Activated CD4-positive, alpha-beta T cell treated with anti-CD3 and anti-CD28 coated beads, Interleukin-10, Interleukin-2, amounts not matched to agents 100 ng/mL and 50 ng/mL, durations not matched to agents 16 hours and 8 hours (primary cell): ENCODE measurements around the gene ARHGAP22.

Experiments used
- DNase-seq: peaks from one replicate; pipeline ENCODE4 v3.0.0-alpha.2; 2020

The ARHGAP22 gene

DNA sequence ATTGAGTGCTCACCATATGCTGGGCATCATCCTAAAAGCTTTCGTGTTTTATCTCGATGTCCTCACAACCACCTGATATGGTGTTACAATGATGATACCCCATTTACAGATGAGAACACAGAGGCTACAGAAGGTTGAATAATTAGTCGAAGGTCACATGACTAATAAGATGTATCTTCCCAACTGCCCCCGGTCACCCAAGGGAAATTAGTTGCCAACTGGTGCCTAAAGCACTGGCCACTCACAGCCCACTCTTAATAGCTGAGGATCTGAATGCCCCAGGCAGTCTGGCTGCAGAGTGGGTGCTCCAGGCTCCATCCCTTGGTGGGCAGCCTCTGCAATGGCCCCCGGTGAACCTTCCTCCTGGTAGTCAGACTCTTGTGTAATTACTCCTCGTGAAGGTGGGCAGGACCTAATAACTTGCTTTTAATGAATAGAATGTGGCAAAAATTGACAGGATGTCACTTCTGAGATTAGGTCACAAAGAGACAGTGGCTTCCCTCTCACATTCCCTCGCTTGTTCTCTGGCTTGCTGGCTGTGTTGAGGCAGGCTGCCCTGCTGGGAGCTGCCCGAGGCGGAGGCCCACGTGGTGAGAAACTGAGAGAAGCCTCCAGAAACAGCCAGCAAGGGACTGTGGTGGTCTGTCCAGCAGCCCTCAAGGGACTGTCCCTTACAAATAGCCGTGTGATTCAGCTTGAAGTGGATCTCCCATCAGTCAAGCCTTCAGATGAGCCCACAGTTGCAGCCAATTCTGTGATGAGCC, 109.4 kb downstream of the ARHGAP22 start:
- no peak for DNase-seq

DNA sequence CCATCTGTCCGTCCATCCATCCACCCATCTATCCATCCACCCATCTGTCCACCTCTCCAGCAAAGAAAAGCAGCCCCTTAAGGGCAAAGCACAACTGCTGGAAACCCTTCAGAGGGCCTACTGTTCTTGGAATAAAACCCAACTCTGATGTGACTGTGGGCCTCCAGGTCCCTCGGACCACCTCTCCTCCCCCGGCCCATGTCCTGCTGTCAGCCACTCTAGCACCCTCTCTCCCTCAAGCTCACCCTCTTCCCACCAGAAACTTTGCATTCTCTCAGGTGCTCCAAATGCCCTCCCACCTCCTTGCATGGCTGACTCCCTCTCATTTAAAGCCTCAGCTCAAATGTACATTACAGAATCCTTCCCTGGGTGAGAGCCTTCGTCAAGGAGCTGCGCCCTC, 110.3 kb downstream of the ARHGAP22 start:
- DNase-seq = no peak

DNA sequence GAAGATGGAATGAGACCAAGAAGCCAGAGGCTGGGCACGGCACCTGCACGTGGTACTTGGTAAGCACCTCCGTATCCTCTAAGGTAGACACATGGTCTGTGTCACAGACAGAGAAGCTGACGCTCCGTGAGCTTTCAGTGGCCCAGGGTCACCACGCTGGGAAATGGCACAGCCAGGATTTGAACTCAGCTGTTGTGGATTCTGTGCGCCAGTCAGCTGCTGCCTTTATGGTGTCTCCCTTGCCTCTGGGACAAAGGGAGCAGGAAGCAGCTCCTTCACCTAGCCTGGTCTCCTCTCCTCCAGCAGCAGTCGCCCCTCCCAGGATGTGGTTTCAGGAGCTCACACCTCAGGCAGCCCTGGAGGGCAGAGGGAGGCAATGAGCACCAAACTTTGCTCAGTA, 110.8 kb downstream of the ARHGAP22 start:
- no peak for DNase-seq

DNA sequence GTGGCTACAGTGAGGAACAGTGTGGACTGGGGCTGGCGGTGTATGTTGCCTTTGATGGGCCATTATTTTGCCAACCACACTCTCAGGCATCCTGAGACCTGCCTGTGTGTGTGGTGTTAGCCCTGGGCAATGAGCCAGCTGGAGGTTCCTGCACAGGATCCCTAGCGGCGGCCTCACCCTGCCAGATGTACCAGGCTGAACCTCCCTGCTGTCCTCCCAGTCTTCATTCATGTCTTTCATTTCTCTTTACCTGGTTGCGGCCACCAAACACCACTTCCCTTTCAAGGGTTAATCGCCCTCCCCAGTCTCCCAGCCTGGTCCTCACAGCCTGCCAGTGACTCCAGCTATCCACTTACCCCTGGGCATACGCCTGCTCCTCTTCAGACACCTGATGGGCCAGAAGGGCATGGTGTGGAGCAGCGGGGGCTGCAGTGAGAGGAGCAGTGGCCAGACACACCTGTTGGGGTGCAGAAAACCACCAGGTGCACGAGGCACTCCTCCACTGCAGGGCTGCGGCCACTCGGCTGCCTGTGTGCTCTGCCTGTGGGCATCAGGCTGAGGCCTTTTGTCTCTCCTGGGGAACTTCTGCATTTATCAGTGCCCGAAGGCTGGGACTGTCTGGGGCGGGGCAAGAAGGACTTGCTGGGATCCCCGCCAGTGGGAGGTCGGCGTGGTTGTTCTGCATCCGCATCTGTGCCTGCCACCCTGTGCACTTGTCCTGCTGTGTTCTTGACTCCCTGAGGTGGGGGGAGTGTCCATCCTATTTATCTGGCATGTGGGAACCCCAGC, 111.6 kb downstream of the ARHGAP22 start:
- no peak for DNase-seq

DNA sequence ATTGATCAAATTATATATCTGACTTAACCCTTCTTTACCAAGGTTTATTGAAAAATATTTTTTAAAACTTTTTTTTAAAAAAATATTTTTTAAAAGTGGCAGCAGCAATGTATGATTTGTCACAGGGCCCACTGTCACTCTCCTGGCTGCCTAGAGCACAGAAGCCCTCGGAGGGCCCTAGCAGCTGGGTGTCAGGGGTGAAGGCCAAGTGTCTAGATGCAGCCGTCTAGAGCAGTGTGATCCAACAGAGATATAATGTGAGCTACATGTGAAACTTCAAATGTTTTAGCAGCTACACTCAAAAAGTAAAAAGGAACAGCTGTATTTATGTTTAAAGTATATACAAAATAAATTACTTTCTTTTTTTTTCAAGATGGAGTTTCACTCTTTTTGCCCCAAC, 112.7 kb downstream of the ARHGAP22 start:
- no peak for DNase-seq

DNA sequence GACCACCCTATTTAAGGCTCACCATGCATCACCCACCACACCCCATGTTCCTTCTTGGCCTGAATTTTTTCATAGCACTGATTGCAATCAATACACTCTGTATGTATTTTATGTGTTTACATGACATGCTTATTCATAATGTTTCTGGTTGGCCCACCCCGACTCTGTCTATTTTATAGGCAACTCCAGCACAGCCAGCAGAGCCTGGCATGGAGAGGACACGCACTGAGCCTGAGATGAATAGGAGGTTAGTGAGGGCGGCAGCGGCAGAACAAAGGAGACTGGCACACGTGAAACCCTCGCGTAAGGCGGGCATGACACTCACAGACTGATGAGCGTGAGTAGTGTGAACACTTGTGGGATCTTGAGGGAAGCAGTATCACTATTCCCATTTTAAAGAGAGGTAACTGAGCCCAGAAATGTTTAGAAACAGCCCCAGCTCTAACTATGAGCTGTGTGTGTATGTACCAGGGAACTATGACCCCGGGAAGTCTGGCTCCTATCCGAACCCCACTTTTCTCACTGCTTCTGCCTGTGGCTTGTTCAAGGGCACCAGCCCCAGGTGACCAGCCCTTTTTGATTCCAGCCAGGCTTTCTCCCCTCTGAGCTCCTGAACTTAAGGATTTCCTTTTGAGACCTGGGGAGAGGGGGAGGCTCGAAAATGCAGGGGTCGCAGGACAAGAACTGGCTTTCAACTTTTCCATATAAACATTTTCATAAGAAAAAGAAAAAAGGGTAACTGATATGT, 113.3 kb downstream of the ARHGAP22 start:
- DNase-seq = no peak

DNA sequence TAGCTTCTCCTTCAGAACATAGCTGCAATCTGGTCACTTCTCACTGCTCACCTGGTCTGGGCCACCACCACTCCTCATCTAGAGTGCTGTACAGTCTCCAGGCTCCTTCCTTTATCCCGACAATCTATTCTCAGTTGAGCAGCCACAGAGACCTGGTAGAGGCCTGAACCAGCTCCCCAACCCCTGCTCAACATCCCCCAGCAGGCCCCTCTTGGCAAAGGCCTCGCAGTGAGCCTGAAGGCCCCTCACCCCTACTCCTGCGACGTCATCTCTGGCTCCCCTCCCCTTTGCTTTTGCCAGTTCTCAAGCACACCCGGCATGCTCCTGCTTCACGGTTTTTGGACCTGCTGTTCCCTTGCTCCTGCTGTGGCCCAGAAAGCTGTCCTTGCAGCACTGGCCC, 113.9 kb downstream of the ARHGAP22 start:
- DNase-seq = no peak

DNA sequence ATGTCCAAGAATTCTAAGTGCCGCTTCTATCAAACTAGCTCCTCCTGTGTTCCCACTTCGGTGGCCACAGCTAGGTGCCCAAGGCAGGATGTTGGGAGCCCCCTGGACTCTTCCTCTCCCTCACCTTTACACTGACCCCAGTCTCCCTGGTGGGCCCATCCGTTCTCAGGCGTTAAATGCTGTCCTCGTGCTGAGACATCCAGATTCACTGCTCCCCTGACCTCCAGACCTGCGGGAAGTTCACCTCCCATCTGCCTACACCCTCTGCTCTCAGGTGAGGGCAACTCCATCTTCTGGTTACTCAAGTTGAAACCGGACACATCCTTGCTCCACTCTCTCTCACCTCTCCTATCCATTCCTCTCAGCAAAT, 114.3 kb downstream of the ARHGAP22 start:
- DNase-seq = no peak

DNA sequence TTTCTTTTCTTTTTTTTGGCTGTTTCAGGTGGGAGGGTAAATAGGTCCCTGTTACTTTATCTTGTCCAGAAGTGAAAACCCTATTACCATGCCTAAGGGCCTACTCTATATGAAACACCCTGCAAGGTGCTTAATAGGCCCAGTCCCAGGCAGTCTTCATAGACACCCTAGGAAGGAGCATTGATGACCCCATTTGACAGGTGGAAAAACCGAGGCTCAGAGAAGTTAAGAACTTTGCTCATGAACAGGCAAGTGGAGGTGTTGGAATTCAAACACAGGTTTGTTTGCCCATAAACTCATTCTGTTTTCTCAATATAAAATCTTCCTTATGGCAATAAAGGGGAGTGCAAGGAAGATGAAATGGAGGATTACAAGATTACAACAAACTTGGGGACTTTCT, 115.8 kb downstream of the ARHGAP22 start:
- DNase-seq = no peak

DNA sequence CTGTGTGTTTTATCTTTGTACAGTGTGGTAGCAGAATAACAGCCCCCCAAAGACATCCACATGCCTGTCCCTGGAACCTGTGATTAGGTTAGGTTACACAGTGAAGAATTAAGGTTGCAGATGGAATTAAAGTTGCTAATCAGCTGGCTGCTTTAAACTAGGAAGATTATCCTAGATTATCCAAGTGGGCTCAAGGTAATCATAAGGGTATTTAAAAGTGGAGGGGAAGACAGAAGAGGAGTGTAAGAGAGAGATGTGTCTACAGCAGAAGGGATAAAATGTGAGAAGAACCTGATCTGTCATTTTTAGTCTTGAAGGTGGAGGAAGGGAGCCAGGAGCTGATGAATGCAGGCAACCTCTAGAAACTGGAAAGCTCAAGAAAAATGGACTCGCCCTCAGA, 117.6 kb downstream of the ARHGAP22 start:
- DNase-seq = no peak

DNA sequence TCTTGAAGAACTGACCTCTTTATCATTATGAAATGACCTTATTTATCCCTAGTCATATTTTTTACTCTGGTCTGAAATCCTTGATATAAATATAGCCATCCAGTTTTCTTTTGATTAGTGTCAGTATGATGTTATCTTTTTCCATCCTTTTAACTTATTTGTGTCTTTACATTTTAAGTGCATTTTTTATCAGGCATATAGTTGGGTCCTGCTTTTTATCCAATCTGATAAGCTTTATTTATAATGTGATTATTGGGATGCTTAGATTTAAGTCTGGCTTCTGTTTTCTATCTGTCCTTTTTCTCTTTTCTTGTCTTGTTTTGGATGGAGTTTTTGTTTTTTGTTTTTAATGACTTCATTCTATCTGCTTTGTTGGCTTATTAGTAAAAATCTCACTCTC, 119.2 kb downstream of the ARHGAP22 start:
- DNase-seq = no peak

DNA sequence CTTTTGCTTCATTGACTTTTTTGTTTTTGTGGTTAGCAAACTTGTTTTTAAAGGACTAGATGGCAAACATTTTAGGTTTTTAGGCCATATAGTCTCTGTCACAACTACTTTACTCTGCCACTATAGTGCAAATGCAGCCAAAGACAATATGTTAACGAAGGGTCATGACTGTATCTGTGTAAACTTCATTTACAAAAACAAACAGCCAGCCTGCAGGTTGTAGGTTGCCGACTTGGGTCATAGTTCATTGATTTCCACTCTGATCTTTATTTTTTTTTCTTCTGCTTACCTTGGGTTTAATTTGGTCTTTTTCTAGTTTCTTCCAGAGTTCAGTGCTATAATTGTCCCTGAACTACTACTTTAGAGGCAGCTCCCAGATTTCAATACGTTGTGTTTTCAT, 120.0 kb downstream of the ARHGAP22 start:
- DNase-seq = no peak

DNA sequence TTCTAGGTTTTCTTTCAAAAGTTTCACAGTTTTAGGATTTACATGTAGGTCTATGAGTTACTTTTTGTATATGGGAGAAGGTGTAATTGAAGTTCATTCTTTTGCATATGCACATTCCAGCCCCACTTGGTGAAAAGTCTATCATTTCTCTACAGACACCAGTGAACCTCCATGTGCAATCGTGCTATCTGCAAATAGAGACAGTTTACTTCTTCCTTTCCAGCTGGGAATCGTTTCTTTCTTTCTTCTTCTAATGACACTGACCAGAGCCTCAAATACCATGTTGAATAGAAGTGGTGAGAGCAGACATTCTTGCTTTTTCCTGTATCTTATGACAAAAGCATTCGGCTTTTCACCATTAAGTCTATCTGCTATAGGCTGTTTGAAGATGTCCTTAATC, 122.7 kb downstream of the ARHGAP22 start:
- no peak for DNase-seq

DNA sequence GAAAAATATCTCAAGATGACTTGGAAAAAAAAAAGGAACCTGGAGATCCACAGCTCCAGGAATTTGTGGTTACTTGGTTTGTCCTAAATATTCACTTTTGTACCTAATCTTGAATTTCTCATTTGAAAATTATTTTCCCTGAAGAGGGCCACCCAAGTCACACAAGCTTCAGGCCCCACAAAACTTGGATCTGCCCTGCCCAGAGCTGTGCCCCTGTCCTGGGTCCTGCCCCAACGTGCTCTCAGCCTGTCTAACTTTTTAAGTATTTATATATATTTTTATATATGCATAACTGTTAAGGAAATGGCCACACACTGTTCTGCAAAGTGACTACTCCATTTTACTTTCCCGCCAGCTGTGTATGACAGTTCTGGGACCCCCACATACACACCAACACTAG, 123.5 kb downstream of the ARHGAP22 start:
- DNase-seq = no peak

DNA sequence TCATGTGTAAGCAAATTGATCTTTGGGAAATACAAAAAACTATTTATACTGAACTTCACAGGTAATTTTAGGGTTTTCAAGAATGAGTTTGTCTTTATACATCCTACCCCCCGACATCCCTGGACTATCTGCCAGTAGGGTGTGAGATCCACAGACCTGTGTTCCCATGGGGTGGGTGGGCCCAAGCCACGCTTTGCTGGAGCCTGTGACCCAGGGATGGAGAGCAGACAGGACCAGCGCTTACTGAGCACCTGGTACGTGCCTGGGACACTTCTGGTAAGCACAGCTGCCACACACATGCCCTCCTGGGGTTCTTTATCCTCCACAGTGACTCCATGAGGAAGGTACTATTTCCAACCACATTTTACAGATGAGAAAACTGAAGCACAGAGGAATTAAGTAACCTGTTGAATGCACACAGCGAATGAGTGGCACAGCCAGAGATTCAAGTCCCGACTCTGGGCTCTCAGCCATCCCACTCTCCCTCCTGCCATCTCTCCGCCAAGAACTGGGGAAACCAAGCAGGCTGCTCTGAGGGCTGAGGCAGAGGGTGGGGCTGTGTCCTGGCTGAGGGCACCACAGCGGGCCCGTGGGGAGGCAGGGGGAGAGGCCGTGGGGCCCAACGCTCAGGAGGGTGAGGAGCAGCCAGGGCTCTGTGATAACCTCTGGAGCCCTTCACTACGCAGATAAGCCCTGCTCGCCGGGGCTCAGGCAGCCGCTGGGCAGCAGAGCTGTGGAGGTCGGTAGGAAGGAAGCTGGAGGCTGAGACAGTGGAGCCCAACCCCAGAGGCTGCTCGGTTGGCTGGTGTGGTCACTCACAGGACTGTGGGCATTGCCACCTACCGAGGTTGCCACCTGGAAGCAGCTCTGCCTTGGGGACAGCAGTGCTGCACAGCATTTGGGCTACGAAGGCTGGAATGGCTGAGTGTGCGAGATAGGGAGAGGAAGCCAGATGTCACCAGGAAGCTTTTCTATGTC, 124.2 kb downstream of the ARHGAP22 start:
- no peak for DNase-seq

DNA sequence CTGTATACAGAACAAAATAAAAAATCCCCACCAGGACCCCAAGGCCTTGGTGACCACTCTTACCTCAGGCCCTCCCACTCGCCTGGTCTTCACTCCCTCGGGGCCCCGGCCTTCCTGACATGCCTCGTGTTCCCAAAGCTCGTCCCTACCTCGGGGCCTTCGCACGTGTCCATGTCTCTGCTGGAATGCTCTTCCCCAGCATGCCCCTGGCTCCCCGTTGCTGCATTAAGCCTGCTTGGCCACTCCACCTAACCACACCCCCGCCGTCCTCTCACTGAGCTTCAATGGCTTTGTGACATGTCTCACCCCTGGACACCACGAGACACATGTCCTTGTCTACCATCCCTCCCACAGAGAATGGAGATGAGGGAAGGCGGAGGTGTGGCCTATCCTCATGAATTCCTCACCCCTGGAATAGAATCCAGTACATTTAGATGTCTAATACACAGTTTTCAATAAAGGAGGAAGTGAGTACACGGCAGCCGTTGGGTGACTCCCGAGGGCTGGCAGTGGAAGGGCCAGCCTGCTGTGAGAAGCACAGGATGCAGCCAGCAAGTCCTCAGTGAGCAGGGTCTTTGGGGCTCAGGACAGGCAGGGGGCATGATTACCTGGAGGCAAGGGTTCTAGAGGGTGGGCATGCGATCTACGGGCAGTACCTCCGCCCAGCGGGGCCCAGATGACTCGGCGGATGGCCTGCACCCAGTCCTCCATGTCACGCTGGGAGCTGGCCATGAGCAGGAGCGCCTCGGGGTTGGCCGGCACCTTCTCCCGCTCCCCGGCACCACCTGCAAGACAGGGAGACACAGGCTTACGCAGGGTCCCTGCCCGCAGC, 125.7 kb downstream of the ARHGAP22 start:
- no peak for DNase-seq

DNA sequence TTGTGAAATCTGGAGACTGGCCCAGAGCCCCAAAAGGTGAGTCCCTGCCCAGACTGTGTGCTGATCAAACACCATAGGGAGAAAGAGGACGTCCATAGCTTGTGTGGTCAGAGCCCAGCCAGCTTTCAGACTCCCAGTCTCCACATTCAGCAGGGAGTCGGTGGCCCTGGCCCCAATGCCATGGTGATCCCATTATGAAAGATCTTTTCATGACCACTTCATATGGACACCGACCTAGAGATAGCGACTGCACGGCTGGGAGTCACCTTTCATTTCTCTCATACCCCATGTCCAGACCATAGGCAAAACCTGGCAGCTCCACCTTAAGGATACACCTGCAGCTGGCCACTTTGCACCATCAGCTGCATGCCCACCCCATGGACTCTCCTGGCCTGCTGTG, 126.4 kb downstream of the ARHGAP22 start:
- no peak for DNase-seq

DNA sequence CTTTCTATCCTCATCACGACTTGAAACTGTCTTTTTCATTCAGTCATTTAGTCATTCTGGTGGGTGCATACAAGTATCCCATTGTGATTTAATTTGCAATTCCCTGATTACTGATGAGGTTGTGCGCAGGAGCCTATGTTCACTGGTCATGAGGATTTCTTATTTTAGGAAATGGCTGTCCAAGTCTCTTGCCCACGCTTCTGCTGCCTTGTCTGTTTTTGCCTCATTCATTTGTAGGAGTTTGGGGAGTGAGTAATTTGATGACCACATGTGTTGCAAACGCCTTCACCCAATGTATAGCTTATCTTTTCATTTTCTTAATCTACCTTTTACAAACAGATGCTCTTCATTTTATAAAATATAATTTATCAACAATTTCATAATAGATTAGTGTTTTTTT, 127.3 kb downstream of the ARHGAP22 start:
- no peak for DNase-seq

DNA sequence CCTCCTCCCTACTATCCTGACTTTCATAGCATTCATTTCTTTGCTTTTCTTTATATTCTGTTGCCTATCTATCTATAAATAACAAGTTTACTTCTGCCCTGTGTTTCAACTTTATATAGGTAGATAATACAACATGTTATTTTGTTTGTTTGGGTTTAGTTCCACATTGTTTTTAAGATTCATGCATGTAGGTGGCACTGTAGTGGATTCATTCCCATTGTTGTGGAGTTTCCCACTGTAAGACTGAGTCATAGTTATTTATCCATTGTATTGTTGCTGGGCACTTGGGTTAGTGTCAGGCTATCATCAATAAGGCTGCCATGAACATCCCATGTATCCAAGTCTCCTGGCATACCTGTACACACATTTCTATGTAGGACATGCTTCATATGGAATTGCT, 127.7 kb downstream of the ARHGAP22 start:
- no peak for DNase-seq

DNA sequence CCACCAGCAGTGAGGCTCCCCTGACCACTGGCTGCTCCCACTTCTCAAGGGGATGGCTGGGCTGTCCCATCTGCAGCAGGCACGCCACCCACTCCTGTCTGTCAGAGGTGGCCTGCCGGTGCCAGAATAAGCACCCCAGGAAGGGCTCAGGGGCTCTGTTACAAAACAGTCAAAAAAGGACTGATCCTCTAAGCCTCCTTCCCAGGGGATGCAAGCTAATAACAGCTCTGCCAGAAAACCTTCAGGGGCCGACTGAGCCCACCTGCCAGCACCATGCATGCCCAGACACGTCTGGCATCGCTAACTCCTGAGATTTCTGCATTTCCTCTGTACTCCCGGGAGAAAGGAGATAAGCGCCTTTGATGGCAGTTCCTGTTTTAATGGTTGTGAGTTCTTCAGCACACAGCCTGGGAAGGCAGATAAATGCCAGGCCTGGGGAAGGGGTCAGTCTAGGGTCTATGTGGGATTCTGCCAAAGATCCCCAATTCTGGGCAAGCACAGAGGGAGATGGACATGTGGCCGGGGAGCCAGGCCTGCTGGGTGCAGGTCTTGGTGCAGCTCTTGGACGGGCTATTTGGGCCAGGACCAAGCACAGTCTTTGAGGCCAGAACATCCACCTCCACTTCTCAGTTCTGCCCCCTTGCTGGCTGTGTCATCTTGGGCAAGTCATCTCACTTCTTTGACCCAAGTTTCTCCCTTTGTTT, 128.4 kb downstream of the ARHGAP22 start:
- no peak for DNase-seq

DNA sequence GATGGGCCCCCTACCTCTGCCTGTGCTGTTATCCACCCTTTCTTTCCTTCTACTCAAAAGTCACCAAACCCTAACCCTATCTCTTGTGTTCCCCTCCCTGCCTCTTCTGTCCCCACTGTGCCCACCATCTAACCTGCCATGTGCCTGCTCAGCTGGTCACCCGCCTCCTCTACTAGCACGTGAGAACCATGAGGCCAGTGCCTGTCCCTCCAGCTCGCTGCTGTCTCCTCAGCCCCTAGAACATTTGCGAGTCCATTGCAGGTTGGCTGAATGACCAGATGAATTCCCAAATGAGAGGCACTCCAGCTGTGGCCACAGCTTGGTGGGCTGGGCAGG, 129.0 kb downstream of the ARHGAP22 start:
- no peak for DNase-seq
